SU-DHL-6 (cell line): ENCODE measurements around the gene BANF2.

Experiments used
- CTCF ChIP-seq: fragments of 200-600 bp; sonication (generic); IDR thresholded peaks from one replicate; pipeline ENCODE4 v1.5.1; 2017; ENCODE audit warnings: antibody characterized with exemption, mild to moderate bottlenecking, low read length, moderate library complexity; ENCODE audit not compliant: insufficient read depth, poor library complexity, severe bottlenecking
- EZH2phosphoT487 ChIP-seq: fragments of 200-600 bp; sonication (generic), shearing (Covaris generic); conservative IDR thresholded peaks from 2 replicates; pipeline ENCODE4 v1.6.1; 2018; ENCODE audit warnings: mild to moderate bottlenecking, antibody characterized with exemption, low read length, moderate library complexity, mixed read lengths

- TF ChIP-seq CTCF (no peak), EZH2phosphoT487 (no peak)
Measured at GRCh38 chr20:17727351-17727750, 27.6 kb downstream of the BANF2 start.
